ENCODE data around the gene SIGLEC6.
"Not testable (repeated sequence)": the region's sequence is repeated elsewhere in the genome, so short reads cannot be mapped to it uniquely, and the experiment has no call there.

The SIGLEC6 gene

GRCh38 chr19:51501594-51502263 is 29.7 kb downstream of the SIGLEC6 start, which contains the start of gene SIGLEC12:
Gene SIGLEC12, minus strand, starts transcription at chr19:51501800. Its CDS starts 67 bp downstream, at chr19:51501733.
- no peak within 1 kb of the TSS for H3K27ac ChIP-seq
- TF ChIP-seq, protein P1, sequence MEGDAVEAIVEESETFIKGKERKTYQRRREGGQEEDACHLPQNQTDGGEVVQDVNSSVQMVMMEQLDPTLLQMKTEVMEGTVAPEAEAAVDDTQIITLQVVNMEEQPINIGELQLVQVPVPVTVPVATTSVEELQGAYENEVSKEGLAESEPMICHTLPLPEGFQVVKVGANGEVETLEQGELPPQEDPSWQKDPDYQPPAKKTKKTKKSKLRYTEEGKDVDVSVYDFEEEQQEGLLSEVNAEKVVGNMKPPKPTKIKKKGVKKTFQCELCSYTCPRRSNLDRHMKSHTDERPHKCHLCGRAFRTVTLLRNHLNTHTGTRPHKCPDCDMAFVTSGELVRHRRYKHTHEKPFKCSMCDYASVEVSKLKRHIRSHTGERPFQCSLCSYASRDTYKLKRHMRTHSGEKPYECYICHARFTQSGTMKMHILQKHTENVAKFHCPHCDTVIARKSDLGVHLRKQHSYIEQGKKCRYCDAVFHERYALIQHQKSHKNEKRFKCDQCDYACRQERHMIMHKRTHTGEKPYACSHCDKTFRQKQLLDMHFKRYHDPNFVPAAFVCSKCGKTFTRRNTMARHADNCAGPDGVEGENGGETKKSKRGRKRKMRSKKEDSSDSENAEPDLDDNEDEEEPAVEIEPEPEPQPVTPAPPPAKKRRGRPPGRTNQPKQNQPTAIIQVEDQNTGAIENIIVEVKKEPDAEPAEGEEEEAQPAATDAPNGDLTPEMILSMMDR (conservative IDR thresholded peaks at IDR 0.05): no peak
- no peak for TF ChIP-seq ZFX (IDR thresholded peaks at IDR 0.05)

- not testable (repeated sequence) for H3K27ac ChIP-seq
Measured at GRCh38 chr19:51500931-51501330, 30.5 kb downstream of the SIGLEC6 start.

- H3K27ac ChIP-seq: no peak overlapping the region
- TF ChIP-seq, protein P1 (conservative IDR thresholded peaks at IDR 0.05): no peak
- no peak for TF ChIP-seq ZFX (IDR thresholded peaks at IDR 0.05)
Measured at GRCh38 chr19:51497666-51498065, 33.8 kb downstream of the SIGLEC6 start.

GRCh38 chr19:51493776-51494175 is 37.7 kb downstream of the SIGLEC6 start:
- H3K27ac ChIP-seq: no peak overlapping the region
- no peak for TF ChIP-seq ZFX (IDR thresholded peaks at IDR 0.05)
- TF ChIP-seq, protein P1 (conservative IDR thresholded peaks at IDR 0.05): no peak

DNA sequence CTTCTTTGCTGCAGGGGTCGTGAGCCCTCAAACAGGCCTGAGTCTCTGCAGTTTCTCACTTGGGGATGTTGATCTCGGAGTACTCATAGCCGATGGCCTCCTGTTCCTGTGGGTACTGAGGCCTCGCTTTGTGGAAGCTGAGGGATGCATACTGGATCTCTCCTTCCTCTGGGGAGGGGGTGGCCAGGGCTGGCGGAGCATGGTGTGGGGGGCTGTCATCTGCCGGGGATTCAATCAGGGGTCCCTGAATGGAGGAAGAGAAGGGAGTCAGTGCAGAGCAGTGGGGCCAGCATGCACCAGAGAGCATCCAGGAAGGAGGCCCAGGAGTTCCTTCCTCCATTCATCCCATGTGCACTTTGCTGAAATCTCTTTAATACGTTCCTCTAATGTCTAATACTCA is 39.9 kb downstream of the SIGLEC6 start:
- no peak overlapping the region for H3K27ac ChIP-seq
- TF ChIP-seq ZFX (IDR thresholded peaks at IDR 0.05): no peak
- TF ChIP-seq, protein P1 (conservative IDR thresholded peaks at IDR 0.05): no peak

DNA sequence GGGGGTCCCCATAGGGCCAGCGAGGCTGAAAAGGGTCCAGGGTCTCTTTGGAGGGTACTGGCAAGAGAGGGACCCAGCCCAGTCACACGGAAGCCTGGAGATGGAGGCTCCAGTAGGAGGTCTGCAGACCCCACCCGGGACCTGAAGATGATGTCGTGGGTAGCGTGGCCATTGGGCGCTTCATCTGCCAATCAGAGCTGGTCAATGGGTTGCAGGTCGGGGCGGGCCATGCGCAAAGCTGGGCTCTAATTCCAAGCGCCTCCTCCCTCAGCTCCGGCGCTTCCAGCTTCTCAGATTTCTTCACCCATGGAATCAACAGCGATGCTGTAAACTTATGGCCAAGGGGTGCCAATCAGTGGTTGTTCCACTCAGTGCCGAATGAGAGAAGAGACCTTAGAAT is 40.8 kb downstream of the SIGLEC6 start:
- TF ChIP-seq ZFX (IDR thresholded peaks at IDR 0.05): no peak
- TF ChIP-seq, protein P1 (conservative IDR thresholded peaks at IDR 0.05): no peak
- no peak overlapping the region for H3K27ac ChIP-seq

DNA sequence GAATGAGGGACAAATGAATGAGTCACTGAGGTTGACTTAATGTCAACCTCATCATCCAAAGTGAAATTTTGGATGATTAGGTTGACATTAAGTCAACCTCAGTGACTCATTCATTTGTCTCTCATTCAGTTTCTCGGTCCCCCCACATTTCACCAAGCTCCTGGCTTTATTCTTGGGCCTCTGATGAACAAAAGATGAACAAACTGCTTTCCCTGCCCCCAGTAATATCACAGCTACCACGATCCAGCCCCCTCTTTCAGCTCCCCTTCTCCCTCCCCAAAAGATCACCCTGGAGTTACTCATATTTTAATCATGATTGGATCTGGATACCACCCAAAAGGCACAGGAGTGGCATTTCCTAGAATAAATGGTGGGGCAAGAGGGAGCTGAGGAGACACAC is 42.4 kb downstream of the SIGLEC6 start:
- no peak overlapping the region for H3K27ac ChIP-seq
- TF ChIP-seq, protein P1 (conservative IDR thresholded peaks at IDR 0.05): no peak
- no peak for TF ChIP-seq ZFX (IDR thresholded peaks at IDR 0.05)

DNA sequence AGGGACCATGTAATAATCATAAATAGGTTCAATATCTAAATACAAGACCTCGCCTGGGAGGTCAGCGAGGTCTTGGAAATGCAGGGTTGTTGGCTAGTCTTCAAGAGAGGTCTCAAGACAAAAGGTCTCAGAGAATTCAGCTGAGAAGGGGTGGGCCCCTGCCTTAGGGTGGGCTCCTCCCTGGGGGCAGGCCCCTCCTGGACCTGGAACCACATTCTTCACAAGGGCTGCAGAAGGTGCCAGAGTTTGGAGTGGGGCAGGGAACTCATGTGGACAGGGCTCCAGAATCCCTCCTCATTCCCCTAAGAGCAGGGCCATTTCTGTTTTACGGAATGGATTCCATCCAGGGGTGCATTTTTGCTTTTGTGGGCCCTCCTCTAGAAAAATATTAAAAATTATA is 43.0 kb downstream of the SIGLEC6 start:
- no peak overlapping the region for H3K27ac ChIP-seq
- TF ChIP-seq, protein P1 (conservative IDR thresholded peaks at IDR 0.05): no peak
- no peak for TF ChIP-seq ZFX (IDR thresholded peaks at IDR 0.05)

All from C4-2B (cell line).